ENCODE measurements around the gene HIVEP2.

HIVEP2 gene

DNA sequence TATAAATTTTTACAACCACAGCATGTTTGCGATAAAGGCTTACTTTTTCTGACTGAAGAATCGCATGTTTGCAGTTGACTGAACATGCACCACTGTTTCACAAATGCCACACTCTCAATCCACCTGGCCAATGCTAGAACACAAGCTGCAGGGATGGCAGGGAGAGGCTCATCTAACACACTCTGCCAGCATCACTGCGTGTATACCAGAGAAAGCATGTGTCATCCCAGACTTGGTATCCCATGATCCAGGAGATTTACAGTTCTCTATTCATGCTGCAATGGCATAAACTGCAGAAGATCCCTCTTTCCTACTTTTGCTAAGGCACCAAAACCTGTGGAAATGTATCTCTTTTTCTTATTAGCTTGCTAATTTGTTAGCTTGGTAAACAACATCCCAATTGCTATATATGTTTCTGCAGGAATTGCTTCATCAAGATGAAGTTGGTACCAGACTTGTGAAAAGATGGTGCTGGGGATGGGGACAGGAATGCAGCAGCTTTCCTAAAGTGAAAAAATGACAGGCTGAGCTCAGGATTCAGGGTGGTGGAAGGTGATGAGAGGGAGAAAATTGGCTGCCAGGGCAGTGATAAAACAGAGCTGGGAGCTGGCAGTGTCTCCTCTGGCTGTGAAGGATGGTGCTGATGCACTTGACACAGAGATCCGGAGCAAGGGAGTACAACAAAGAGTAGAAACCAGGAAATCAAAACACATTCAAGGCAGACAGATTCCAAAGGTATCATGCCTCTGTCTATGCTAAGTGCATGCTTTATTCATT lies 186.9 kb downstream of the HIVEP2 start:
- H2AFZ ChIP-seq (ENCODE audit: insufficient read depth, low read length, poor library complexity) = no peak overlapping the region
- no CpG with 5 or more reads among the region's 4 CpGs for WGBS (ENCODE audit: extremely low coverage, insufficient coverage, insufficient read length)
- H3K23ac ChIP-seq (ENCODE audit: low read length) = no peak overlapping the region
- H3K79me2 ChIP-seq (ENCODE audit: control insufficient read depth, insufficient read depth, low read length, poor library complexity) = no peaks in the 10 kb centered on the region
- H3K27ac ChIP-seq (ENCODE audit: low read depth, low read length) = no peak overlapping the region
- DNase-seq = no peak
- H3K4me1 ChIP-seq (ENCODE audit: control insufficient read depth in 1 of 2, insufficient read depth in 2 of 2, low read length in 2 of 2) = peaks cover 3 to 4% of the 10 kb centered on the region in 2 experiments
- no peaks in the 10 kb centered on the region for H3K9me3 ChIP-seq (ENCODE audit: insufficient read depth, low read depth, low read length)
- H3K4ac ChIP-seq (ENCODE audit: low read depth, low read length) = no peak overlapping the region
- no peak overlapping the region for H2BK120ac ChIP-seq (ENCODE audit: insufficient read depth, low read length, poor library complexity)
- no peak overlapping the region for H3K4me3 ChIP-seq (ENCODE audit: low read depth, low read length)
- H3K79me1 ChIP-seq (ENCODE audit: low read length) = no peaks in the 10 kb centered on the region
- H3K36me3 ChIP-seq (ENCODE audit: control insufficient read depth in 1 of 2, insufficient read depth in 2 of 2, low read length in 2 of 2) = peaks cover 9 to 20% of the 10 kb centered on the region in 2 experiments
- H3K14ac ChIP-seq (ENCODE audit: low read length) = no peak overlapping the region
- no peak overlapping the region for H2BK12ac ChIP-seq (ENCODE audit: low read length)
- no peak overlapping the region for H2BK5ac ChIP-seq (ENCODE audit: low read depth, low read length, poor library complexity)
- no peak overlapping the region for H3K18ac ChIP-seq (ENCODE audit: low read length)
- no peak overlapping the region for H4K12ac ChIP-seq (ENCODE audit: low read depth, low read length)
- no peak overlapping the region for H4K8ac ChIP-seq (ENCODE audit: low read depth, low read length)
- no peak overlapping the region for H3K9ac ChIP-seq (ENCODE audit: low read length)
- no peak overlapping the region for H3K4me2 ChIP-seq (ENCODE audit: low read length)
- no peak overlapping the region for H2AK5ac ChIP-seq (ENCODE audit: low read length)
- H4K91ac ChIP-seq (ENCODE audit: low read depth, low read length) = no peak overlapping the region
- H3K27me3 ChIP-seq (ENCODE audit: insufficient read depth, low read length) = no peaks in the 10 kb centered on the region

DNA sequence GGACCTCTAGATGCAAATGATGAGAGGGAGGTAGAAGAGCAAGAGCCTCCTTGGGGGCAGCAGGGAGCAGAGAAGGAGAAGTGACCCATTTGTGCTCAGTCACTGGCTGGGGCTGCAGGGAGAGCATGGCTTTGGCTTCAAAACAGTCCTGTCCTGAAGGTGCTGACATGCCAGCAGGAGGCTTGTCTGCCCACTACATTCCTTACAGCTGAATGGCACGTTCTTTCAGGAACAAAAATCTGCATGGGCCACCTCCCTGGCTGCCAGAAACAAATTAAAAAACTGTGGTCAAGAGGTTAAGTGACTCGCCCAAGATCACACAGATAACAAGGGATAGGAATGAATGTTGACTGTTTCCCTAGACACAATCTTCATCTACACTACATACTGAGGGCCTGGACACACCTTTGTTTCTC lies 188.8 kb downstream of the HIVEP2 start:
- Histone ChIP-seq H4K8ac (ENCODE audit: low read depth, low read length) (no peak overlapping the region), H3K14ac (ENCODE audit: low read length) (no peak overlapping the region), H3K36me3 (ENCODE audit: control insufficient read depth in 1 of 2, insufficient read depth in 2 of 2, low read length in 2 of 2) (peaks cover 9 to 21% of the 10 kb centered on the region in 2 experiments), H3K4ac (ENCODE audit: low read depth, low read length) (no peak overlapping the region), H4K12ac (ENCODE audit: low read depth, low read length) (no peak overlapping the region), H2AFZ (ENCODE audit: insufficient read depth, low read length, poor library complexity) (no peak overlapping the region), H3K27ac (ENCODE audit: low read depth, low read length) (no peak overlapping the region), H2BK12ac (ENCODE audit: low read length) (no peak overlapping the region), H3K79me1 (ENCODE audit: low read length) (no peaks in the 10 kb centered on the region), H3K4me2 (ENCODE audit: low read length) (no peak overlapping the region), H2BK120ac (ENCODE audit: insufficient read depth, low read length, poor library complexity) (no peak overlapping the region), H4K91ac (ENCODE audit: low read depth, low read length) (no peak overlapping the region), H3K79me2 (ENCODE audit: control insufficient read depth, insufficient read depth, low read length, poor library complexity) (no peaks in the 10 kb centered on the region), H3K27me3 (ENCODE audit: insufficient read depth, low read length) (no peaks in the 10 kb centered on the region), H2BK5ac (ENCODE audit: low read depth, low read length, poor library complexity) (no peak overlapping the region), H3K18ac (ENCODE audit: low read length) (no peak overlapping the region), H3K4me1 (ENCODE audit: control insufficient read depth in 1 of 2, insufficient read depth in 2 of 2, low read length in 2 of 2) (peaks cover 3 to 4% of the 10 kb centered on the region in 2 experiments), H3K9ac (ENCODE audit: low read length) (no peak overlapping the region), H3K23ac (ENCODE audit: low read length) (no peak overlapping the region), H3K4me3 (ENCODE audit: low read depth, low read length) (no peak overlapping the region), H3K9me3 (ENCODE audit: insufficient read depth, low read depth, low read length) (no peaks in the 10 kb centered on the region), H2AK5ac (ENCODE audit: low read length) (no peak overlapping the region)
- DNase-seq = peak; percentile 92 to 96
- no CpG with 5 or more reads among the region's 2 CpGs for WGBS (ENCODE audit: extremely low coverage, insufficient coverage, insufficient read length)

DNA sequence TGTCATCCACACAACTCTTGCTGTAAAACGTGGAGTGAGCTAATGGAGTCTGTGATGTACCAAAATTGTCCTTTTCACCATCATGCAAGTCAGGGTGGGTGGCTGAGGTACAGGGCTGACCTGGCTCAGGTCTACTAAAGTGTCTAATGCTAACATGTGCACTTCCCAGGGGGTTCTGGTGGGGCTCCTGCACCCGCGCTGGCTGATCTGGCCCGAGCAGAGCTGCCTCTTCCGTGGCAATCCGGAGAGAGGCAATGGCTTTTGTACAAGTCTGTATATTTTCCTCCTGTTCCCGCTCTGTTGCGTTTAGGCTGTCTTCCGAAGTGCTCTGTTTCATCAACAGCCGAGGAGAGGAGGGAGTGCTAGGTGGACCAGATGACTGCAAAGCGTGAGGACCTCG lies 191.8 kb downstream of the HIVEP2 start:
- Histone ChIP-seq H3K4ac (ENCODE audit: low read depth, low read length) (no peak overlapping the region), H2AK5ac (ENCODE audit: low read length) (no peak overlapping the region), H4K12ac (ENCODE audit: low read depth, low read length) (no peak overlapping the region), H4K8ac (ENCODE audit: low read depth, low read length) (no peak overlapping the region), H3K14ac (ENCODE audit: low read length) (no peak overlapping the region), H3K36me3 (ENCODE audit: control insufficient read depth in 1 of 2, insufficient read depth in 2 of 2, low read length in 2 of 2) (peaks cover 6 to 7% of the 10 kb centered on the region in 2 experiments), H2AFZ (ENCODE audit: insufficient read depth, low read length, poor library complexity) (no peak overlapping the region), H3K79me2 (ENCODE audit: control insufficient read depth, insufficient read depth, low read length, poor library complexity) (no peaks in the 10 kb centered on the region), H3K23ac (ENCODE audit: low read length) (no peak overlapping the region), H2BK12ac (ENCODE audit: low read length) (no peak overlapping the region), H4K91ac (ENCODE audit: low read depth, low read length) (no peak overlapping the region), H2BK120ac (ENCODE audit: insufficient read depth, low read length, poor library complexity) (no peak overlapping the region), H3K18ac (ENCODE audit: low read length) (no peak overlapping the region), H3K4me1 (ENCODE audit: control insufficient read depth in 1 of 2, insufficient read depth in 2 of 2, low read length in 2 of 2) (peaks cover 3 to 4% of the 10 kb centered on the region in 2 experiments), H2BK5ac (ENCODE audit: low read depth, low read length, poor library complexity) (no peak overlapping the region), H3K4me2 (ENCODE audit: low read length) (no peak overlapping the region), H3K27me3 (ENCODE audit: insufficient read depth, low read length) (no peaks in the 10 kb centered on the region), H3K9me3 (ENCODE audit: insufficient read depth, low read depth, low read length) (no peaks in the 10 kb centered on the region), H3K9ac (ENCODE audit: low read length) (no peak overlapping the region), H3K4me3 (ENCODE audit: low read depth, low read length) (no peak overlapping the region), H3K27ac (ENCODE audit: low read depth, low read length) (no peak overlapping the region), H3K79me1 (ENCODE audit: low read length) (no peaks in the 10 kb centered on the region)
- no CpG with 5 or more reads among the region's 12 CpGs for WGBS (ENCODE audit: extremely low coverage, insufficient coverage, insufficient read length)
- no peak for DNase-seq

DNA sequence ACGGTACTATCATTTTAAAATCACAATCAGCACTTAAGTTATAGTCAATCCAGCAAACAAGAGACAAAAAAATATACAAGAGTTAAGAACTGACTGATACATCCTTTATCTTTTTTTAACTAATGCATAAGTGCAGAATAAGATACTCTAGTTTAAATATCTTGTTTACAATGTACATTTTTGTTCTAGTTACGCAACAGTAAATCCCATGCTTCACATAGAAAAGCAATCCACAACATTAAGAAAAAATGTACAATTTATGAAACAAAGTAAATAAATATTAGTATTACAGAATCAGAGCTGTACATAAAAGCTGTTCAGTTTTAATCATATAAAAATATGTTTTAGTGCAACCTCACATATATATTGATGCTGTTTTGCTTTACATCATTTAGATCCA lies 192.6 kb downstream of the HIVEP2 start:
- WGBS (ENCODE audit: extremely low coverage, insufficient coverage, insufficient read length) = no CpG with 5 or more reads among the region's 2 CpGs
- Histone ChIP-seq H3K9me3 (ENCODE audit: insufficient read depth, low read depth, low read length) (no peaks in the 10 kb centered on the region), H2BK5ac (ENCODE audit: low read depth, low read length, poor library complexity) (no peak overlapping the region), H3K4me3 (ENCODE audit: low read depth, low read length) (no peak overlapping the region), H3K4ac (ENCODE audit: low read depth, low read length) (no peak overlapping the region), H3K36me3 (ENCODE audit: control insufficient read depth in 1 of 2, insufficient read depth in 2 of 2, low read length in 2 of 2) (peaks cover 5 to 6% of the 10 kb centered on the region in 2 experiments), H3K9ac (ENCODE audit: low read length) (no peak overlapping the region), H3K23ac (ENCODE audit: low read length) (no peak overlapping the region), H3K27ac (ENCODE audit: low read depth, low read length) (no peak overlapping the region), H4K12ac (ENCODE audit: low read depth, low read length) (no peak overlapping the region), H4K91ac (ENCODE audit: low read depth, low read length) (no peak overlapping the region), H3K4me1 (ENCODE audit: control insufficient read depth in 1 of 2, insufficient read depth in 2 of 2, low read length in 2 of 2) (peaks cover 3 to 4% of the 10 kb centered on the region in 2 experiments), H3K18ac (ENCODE audit: low read length) (no peak overlapping the region), H3K27me3 (ENCODE audit: insufficient read depth, low read length) (no peaks in the 10 kb centered on the region), H3K79me1 (ENCODE audit: low read length) (no peaks in the 10 kb centered on the region), H3K14ac (ENCODE audit: low read length) (no peak overlapping the region), H3K4me2 (ENCODE audit: low read length) (no peak overlapping the region), H3K79me2 (ENCODE audit: control insufficient read depth, insufficient read depth, low read length, poor library complexity) (no peaks in the 10 kb centered on the region), H2BK12ac (ENCODE audit: low read length) (no peak overlapping the region), H2AK5ac (ENCODE audit: low read length) (no peak overlapping the region), H4K8ac (ENCODE audit: low read depth, low read length) (no peak overlapping the region), H2AFZ (ENCODE audit: insufficient read depth, low read length, poor library complexity) (no peak overlapping the region), H2BK120ac (ENCODE audit: insufficient read depth, low read length, poor library complexity) (no peak overlapping the region)
- no peak for DNase-seq

Measured in trophoblast cell (in vitro differentiated cells and primary cell).